GM12873 (cell line): ENCODE results near the gene AHCYL2.
A peak's percentile ranks its signal among the peaks of the same experiment; 100 is the strongest.

ENCODE experiments used
- CTCF ChIP-seq: IDR thresholded peaks from 2 replicates; pipeline ENCODE4 v1.5.1; 2012; ENCODE audit warnings: low read depth, mild to moderate bottlenecking, moderate library complexity, low read length, control low read depth; ENCODE audit not compliant: insufficient read depth; ENCODE audit errors: missing control alignments

AHCYL2 gene

GRCh38 chr7:129285111-129285510 lies 60.3 kb downstream of the AHCYL2 start:
- no peak for TF ChIP-seq CTCF

GRCh38 chr7:129292861-129293260 lies 68.0 kb downstream of the AHCYL2 start:
- TF ChIP-seq CTCF = no peak

GRCh38 chr7:129295015-129295423 lies 70.2 kb downstream of the AHCYL2 start:
- TF ChIP-seq CTCF = no peak

- TF ChIP-seq CTCF = peak; percentile 66
Observed at GRCh38 chr7:129298268-129298893, 73.6 kb downstream of the AHCYL2 start.

- TF ChIP-seq CTCF = no peak
Observed at GRCh38 chr7:129299889-129300288, 75.1 kb downstream of the AHCYL2 start.

- TF ChIP-seq CTCF = no peak
Observed at GRCh38 chr7:129307592-129307991, 82.8 kb downstream of the AHCYL2 start.

- no peak for TF ChIP-seq CTCF
Observed at GRCh38 chr7:129308047-129308446, 83.2 kb downstream of the AHCYL2 start.
